WERI-Rb-1 (cell line): ENCODE measurements around the gene CGB8.
"Not testable (repeated sequence)": the region's sequence is repeated elsewhere in the genome, so short reads cannot be mapped to it uniquely, and the experiment has no call there.

Experiments
- DNase-seq: peaks from one replicate; pipeline ENCODE4 v3.0.0-alpha.2; 2020
- H3K27ac ChIP-seq: fragments of 250-450 bp; sonication (Bioruptor Pico); 2 replicates; pipeline ENCODE4 v1.5.1; 2020; ENCODE audit warnings: mild to moderate bottlenecking, moderate library complexity
- H3K27me3 ChIP-seq: fragments of 250-450 bp; sonication (Bioruptor Pico); 2 replicates; pipeline ENCODE4 v1.5.1; 2021; ENCODE audit warnings: mild to moderate bottlenecking, low read depth, moderate library complexity; ENCODE audit not compliant: insufficient read depth, severe bottlenecking
- H3K36me3 ChIP-seq: fragments of 250-450 bp; sonication (Bioruptor Pico); 2 replicates; pipeline ENCODE4 v1.5.1; 2020; ENCODE audit warnings: mild to moderate bottlenecking, moderate library complexity
- H3K4me3 ChIP-seq: 2 replicates; pipeline ENCODE4 v1.5.1; 2011; ENCODE audit warnings: low read depth, mild to moderate bottlenecking, control low read depth, low read length
- H3K9me3 ChIP-seq: fragments of 250-450 bp; sonication (Bioruptor Pico); 2 replicates; pipeline ENCODE4 v1.5.1; 2021; ENCODE audit warnings: mild to moderate bottlenecking, moderate library complexity; ENCODE audit not compliant: severe bottlenecking
- CTCF ChIP-seq: IDR thresholded peaks from 2 replicates; pipeline ENCODE4 v1.5.1; 2011; ENCODE audit warnings: low read depth, mild to moderate bottlenecking, control low read depth, inconsistent platforms, low read length

Gene CGB8

GRCh38 chr19:49061445-49061844 is 12.5 kb upstream of the CGB8 start:
- DNase-seq = no peak
- Histone ChIP-seq H3K4me3 (no peak overlapping the region), H3K27ac (no peak overlapping the region), H3K9me3 (no peaks in the 10 kb centered on the region), H3K36me3 (no peaks in the 10 kb centered on the region), H3K27me3 (no peaks in the 10 kb centered on the region)
- no peak for TF ChIP-seq CTCF

GRCh38 chr19:49061000-49061399 is 12.1 kb upstream of the CGB8 start:
- no peak for DNase-seq
- Histone ChIP-seq H3K27me3 (no peaks in the 10 kb centered on the region), H3K27ac (no peak overlapping the region), H3K9me3 (no peaks in the 10 kb centered on the region), H3K4me3 (no peak overlapping the region), H3K36me3 (no peaks in the 10 kb centered on the region)
- no peak for TF ChIP-seq CTCF

DNA sequence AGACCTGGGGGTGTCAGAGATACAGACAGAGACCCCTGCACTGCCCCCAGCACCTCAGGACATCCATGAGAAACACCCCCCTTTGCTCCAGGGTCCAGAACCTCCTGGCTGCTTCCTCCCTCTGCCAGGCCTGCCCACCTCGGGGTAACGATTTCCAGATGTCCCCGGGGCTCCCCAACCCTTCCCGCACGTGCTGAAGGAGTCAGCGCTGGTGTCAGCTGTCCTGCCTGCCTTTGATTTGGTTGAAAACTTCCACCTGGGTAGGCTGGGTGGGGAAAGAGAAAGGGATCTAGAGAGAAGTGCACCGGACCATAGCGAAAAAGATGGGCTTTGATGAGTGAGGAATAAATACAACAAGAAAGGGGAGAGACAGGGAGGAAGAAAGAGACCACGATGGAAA is 10.1 kb upstream of the CGB8 start:
- TF ChIP-seq CTCF = no peak
- H3K4me3 ChIP-seq = no peak overlapping the region
- no peak overlapping the region for H3K27ac ChIP-seq
- no peak for DNase-seq
- no peaks in the 10 kb centered on the region for H3K9me3 ChIP-seq
- no peaks in the 10 kb centered on the region for H3K36me3 ChIP-seq
- no peaks in the 10 kb centered on the region for H3K27me3 ChIP-seq

- TF ChIP-seq CTCF = no peak
- H3K27me3 ChIP-seq = no peaks in the 10 kb centered on the region
- no peaks in the 10 kb centered on the region for H3K36me3 ChIP-seq
- DNase-seq = peak; percentile 56
- H3K9me3 ChIP-seq = no peaks in the 10 kb centered on the region
- H3K27ac ChIP-seq = no peak overlapping the region
- H3K4me3 ChIP-seq = no peak overlapping the region
These were observed 9.7 kb upstream of the CGB8 start for GRCh38 chr19:49058562-49058961.

- Histone ChIP-seq H3K27ac (no peak within 1 kb of the TSS), H3K9me3 (no peaks in the 10 kb centered on the region), H3K4me3 (peak within 1 kb of the TSS; percentile 52), H3K27me3 (no peaks in the 10 kb centered on the region), H3K36me3 (no peaks in the 10 kb centered on the region)
- no peak for DNase-seq
- TF ChIP-seq CTCF = no peak
These were observed 8.8 kb upstream of the CGB8 start, which contains the start of gene CGB7 for GRCh38 chr19:49057636-49058234. Gene CGB7 (minus strand): TSS chr19:49057749. CDS start chr19:49055375, 2,374 bp downstream.

DNA sequence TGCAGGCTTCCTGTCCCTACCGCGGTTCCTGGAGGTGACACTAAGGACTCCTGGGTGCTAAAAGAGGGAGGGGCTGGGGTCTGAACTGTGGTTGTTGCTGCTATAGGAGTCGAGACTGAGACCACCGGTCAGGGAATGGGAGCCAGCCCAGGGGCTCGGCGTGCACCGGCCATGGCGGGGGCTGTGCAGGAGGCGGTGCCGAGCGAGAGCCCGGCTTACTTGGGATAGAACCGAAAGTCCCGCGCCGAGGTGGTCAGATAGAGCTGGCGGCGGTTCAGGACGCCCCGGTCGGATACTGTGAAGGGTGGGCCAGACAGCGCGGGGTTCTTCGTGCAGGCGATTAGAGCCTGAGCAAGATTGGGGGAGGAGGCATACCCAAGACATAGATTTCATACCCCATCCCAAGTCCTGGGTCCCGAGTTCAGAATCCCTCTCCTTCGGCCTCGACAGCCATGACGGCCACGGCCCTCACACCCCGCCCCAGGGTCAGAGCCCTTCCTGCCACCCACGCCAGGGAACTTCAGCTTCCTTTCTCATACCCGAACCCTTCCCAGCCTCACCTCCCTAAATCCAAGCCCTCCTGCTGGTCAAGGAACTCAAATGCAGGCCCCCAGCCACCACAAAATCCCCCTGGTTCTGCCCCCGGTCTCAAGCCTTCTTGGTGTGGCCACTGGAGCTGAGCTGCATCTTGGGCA is 8.1 kb upstream of the CGB8 start:
- peak overlapping the region; percentile 52 for H3K4me3 ChIP-seq
- not testable (repeated sequence) for DNase-seq, H3K9me3 ChIP-seq, H3K36me3 ChIP-seq, H3K27me3 ChIP-seq, H3K27ac ChIP-seq
